GM21528 (cell line): ENCODE measurements around the gene DMBX1.

ENCODE experiments used
- ATAC-seq: cut with Tn5 transposase; IDR thresholded peaks from one replicate; pipeline ENCODE4 v1.9.1; 2021; ENCODE audit warnings: mild to moderate bottlenecking, moderate library complexity; ENCODE audit not compliant: unreplicated experiment, low FRiP score

DMBX1 gene

DNA sequence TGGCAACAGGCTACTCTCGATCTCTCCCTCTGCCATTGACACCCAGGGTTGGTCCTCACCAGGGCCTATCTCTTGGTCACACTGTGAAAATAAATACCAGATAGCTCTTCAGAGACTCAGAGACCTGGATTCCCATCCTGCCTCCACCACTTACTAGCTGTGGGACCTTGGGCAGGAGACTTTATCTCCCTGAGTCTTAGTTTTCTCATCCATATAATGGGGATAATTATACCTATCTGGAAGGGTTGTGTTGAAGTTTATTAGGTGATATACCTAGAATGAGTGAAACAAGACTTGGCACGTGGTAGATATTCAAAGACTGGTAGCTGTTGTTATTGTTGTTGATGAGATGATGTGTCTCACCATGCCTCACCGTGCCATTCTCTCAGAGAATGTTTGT lies 7.4 kb downstream of the DMBX1 start:
- no peak for ATAC-seq

DNA sequence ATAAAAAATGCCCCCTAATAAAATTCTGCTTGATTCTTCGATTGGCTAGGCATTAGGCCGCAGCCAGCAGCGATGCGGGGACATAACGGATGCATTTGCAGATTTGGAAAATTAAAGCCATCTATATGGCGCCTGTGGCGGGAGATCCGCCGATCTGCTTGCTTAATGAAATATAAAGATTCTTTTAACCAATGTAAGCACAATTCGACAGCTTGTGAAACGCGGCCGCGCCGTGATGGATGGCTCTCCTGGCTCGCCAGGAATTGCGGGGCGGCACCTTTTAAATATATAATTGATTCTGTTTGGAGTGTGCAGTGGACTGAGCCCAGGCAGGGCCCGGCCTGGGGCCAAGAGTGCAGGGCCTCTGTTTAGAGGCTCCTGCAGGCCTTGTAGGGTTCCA lies 8.0 kb downstream of the DMBX1 start:
- ATAC-seq: no peak

DNA sequence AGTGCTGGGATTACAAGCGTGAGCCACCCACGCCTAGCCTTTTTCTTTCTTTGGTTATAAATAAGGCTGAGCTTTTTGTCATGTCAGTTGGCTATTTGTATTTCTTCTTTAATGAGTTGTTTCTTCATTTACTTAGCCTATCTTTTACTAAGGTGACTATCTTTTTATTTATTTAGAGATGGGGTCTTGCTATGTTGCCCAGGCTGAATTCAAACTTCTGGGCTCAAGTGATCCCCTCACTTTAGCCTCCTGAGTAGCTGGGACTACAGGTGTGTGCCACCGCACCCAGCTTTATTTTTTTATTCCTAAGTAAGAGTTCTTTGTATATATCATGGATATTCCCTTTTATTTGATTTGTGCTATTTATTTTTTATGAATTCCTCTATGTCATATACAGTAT lies 11.9 kb downstream of the DMBX1 start:
- no peak for ATAC-seq

DNA sequence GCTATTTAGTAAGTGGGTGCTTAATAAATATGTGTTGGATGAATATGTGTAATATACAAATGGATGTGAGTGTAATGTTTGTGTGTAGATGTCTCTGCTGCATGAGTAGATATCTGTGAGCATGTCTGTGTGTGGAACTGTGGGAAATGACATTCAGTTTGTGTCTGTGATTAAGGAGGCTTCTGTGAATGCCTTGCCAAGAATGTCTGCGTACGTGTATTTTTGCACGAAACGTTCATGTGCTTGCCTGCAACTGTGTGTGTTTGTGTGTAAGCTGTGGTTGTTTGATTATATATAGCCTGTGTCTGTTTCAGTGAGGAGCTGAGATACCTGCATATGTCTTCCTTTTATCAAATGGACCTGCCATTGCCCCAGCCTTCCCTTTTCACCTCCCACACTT lies 13.8 kb downstream of the DMBX1 start:
- no peak for ATAC-seq

DNA sequence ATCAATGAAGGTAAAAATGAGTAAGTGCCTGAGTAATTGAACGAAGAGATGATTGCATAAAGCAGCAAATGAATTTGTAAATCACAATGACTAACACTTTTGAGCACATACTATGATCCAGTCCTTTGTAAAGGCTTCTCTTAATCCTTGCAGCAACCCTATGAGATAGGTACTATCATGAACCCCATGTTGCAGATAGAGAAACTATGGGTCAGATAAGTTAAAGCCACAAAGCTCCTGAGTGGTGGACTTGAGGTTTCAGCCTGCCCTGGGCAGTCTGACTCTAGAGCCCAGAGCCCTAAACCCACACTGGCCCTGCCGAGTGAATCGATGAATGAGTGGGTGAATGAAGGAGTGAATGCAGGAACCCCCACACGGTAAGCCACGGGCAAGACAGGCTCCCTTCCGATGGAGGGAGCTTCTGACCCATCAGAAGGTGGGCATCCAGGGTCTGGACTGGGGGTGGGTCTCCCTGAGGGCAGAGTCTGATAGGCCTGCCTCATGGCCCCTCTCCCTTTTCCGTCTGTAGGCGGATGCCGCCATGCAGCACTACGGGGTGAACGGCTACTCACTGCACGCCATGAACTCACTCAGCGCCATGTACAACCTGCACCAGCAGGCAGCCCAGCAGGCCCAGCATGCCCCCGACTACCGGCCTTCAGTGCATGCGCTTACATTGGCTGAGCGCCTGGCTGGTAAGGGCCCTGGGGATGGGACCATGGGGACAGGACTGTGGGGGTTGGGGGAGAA lies 17.0 kb downstream of the DMBX1 start:
- ATAC-seq: no peak

DNA sequence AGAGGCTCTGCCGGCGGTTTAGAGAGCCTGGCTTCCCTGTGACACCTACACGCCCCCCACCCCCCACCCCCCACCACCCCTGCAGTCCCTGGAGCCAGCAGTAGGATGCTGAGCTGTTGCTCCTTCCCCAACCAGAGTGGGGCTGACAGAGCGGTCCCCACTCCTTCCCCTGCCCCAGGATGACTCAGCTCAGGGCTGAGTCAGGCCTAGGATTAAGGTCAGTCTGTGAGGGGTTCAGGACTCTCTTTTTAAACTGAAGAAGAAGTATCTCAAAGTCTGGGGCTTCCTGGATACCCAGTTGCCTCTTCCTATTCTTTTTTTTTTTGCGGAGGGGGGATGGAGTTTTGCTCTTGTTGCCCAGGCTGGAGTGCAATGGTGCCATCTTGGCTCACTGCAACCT lies 19.1 kb downstream of the DMBX1 start:
- ATAC-seq: no peak

DNA sequence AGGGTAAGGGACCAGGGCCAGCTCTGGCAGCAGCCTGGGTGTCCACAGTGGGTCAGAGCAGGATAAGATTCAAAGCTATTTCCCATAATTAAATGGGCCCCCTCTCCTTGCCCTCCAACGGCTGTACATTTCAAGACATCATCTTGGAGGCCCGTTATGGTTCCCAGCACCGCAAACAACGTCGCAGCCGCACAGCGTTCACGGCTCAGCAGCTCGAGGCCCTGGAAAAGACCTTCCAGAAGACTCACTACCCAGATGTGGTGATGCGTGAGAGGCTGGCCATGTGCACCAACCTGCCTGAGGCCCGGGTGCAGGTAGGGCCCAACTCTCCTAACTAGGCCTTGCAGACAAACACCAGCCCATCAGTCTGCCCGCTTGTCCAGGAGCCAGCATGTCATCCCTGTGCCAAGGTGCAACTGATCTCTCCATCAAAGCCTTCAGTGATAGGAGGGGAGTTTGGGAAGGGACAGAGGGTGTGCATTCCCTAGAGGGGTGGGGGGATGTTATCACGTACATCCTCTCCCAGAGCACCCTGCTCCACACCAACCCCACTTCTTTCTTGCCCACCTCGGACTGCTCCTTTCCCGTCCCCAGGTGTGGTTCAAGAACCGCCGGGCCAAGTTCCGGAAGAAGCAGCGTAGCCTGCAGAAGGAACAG lies 20.8 kb downstream of the DMBX1 start:
- ATAC-seq: no peak

DNA sequence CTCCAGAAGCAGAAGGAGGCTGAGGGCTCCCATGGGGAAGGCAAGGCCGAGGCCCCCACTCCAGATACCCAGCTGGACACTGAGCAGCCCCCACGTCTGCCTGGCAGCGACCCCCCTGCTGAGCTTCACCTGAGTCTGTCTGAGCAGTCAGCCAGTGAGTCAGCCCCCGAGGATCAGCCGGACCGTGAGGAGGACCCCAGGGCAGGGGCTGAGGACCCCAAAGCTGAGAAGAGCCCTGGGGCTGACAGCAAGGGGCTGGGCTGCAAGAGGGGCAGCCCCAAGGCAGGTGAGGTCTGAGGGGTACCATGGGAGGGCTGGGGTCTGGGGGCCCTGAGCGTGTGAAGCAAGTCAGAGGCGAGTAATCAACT lies 21.3 kb downstream of the DMBX1 start:
- ATAC-seq: no peak

DNA sequence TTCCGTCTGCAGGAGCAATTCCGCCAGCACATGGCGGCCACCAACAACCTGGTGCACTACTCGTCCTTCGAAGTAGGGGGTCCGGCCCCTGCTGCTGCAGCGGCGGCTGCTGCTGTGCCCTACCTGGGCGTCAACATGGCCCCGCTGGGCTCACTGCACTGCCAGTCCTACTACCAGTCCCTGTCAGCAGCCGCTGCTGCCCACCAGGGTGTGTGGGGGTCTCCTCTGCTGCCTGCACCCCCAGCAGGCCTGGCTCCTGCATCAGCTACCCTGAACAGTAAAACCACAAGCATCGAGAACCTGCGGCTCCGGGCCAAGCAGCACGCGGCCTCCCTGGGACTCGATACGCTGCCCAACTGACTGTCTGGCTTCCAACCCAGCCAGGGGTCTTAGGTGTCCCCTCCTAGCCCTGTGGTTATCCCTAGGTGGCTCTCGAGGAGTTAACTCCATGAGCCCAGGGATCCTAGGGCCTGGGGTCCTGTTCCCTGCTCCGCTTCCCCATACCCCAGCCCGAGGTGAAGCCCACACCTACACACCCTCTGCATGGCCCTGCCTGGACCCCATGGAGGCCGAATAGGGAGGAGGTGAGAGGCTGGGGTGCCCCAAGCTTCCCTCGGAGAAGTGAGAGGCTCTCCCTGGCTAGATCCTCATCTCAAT lies 22.6 kb downstream of the DMBX1 start:
- no peak for ATAC-seq

DNA sequence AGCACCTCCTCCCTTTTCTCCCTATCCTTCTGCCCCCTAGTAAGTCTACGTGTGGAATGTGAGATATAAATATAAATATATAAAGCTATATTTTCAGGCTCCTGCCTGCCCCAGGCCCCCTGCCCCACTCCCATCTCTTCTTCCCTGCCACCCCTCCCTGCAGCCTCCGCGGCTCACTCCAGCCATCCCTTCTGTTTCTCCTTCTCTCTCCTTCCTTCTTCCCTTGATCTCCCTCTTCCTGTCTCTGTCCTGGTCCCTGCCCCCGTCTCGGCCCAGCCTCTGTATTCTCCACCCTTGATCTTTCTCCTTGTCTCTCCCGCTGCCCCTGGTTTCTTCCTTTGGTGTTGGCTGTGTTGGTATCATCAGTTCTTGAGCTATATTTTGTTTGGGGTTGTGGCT lies 23.2 kb downstream of the DMBX1 start:
- no peak for ATAC-seq

DNA sequence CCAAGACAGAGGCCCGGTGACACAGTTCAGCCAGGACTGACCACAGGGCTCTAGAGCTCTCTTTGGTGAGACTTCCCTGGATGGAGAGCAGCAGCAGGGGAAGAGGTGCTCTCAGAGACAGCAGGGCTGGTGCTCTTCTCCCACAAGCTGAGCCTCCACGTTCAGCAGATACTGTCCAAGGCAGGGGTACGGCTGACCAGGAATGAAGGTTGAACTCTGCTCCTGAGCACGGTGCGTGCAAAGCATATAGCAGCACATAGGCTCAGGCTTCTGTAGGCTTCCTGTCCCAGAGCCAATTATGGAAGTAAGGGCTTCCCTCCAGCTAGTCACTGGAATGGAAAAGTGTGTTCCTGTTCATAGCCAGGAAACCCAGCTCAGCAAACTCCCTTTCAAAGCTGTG lies 23.9 kb downstream of the DMBX1 start:
- ATAC-seq: no peak

DNA sequence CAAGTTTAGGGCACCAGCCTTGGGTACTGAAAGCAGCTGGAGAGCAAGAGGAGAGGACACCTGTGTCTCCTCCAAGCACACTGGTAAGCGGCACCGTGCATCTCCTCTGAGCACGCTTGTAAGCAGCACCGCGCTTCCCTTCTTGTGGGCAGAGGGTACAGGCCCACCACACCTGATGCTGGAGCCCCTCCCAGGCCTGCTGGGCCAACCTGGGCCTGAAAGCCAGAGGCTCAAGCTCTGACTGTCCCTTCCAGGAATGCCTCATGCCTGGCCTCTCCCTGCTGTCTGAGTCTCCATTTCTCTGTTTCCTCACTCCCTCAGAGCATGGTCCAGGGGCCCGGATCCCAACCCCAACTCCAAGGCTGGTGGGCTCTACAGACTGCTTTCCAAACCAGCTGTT lies 25.9 kb downstream of the DMBX1 start:
- no peak for ATAC-seq

DNA sequence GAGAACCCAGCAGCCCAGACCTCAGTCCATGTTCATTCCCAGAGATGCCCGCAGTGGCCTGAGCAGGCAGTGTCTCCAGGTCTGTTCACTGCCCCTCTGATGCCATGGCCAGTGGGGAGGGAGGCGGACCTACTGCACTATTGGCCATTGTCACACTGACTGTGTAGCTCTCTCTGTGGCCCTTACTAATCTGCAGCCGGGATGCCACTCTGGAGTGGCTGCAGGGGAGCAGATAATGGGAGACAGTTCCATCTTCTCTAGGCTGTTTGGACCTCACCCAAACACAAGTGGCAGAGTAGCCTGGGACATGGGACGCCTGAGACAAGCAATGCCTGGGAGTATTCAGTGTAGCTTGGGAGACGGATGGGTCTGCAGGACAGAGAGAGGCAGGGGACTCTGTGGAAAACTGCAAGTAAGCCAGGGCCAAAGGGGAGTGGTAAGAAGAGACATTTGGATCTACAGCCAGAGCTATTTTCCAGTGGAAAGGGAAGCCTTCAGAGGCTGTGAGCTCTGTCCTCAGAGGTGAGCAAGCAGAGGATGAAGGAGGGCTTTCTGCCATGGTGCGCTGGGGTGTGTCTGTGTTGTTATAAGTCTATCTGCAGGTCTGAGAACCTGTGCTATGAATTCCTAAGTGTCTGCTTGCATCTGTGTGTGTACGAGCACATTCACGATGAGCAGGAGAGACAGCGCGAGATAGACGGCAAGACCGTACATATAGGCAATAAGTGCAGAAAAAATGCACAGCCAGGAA lies 26.7 kb downstream of the DMBX1 start:
- ATAC-seq: no peak

DNA sequence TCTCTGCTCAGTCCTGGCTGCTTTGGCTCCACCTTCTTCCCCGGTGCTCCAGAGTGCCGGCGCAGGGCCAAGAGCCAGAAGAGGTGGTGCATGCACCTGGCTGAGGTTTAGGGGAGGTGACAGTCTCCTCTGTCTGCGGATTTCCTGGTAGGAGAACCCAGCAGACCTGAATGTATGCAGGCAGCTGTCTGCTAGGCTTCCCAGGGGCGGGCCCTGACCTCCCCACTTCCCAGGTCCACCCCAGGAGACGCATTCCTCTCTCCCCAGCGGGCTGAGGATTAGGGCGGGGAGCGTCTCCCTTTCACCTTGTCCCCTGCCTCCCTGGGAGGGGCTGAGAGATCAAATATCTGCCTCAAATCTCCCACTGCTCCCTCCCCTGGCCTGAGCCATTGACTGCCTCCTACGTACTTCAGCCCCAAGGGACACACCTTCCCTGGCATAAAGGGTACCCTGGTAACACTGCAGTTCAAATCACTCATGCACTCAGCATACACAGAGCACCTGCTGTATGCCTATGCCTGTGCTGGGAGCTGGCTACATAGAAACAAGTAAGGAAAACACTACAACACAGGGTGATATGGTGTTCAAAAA lies 27.5 kb downstream of the DMBX1 start:
- no peak for ATAC-seq

DNA sequence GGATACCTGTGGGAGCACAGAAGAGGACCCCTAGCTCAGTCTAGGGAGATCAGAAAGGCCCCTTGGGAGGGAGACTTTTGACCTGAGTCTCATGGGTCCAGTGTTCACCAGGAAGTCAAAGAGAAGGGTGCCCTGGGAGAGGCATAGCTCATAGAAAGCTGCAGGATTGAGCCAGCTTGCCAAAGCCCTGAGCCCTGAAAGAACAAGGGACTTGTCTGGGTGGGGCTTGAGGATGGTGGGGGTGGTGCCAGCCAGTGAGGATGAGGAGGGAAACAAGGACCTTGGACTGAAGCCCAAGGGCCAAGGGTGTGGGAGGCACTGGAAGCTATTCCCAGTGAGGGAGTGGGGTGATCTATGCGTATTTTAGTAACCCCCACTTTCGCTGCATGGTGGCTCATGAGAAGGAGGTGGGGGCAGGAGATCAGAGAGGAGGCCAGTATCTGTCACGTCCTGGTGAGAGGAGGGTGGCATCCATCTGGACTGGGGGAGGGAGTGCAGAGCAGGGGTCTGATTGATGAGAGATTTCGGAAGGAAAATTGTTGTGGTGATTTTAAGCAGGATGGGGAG lies 28.4 kb downstream of the DMBX1 start:
- ATAC-seq: no peak

DNA sequence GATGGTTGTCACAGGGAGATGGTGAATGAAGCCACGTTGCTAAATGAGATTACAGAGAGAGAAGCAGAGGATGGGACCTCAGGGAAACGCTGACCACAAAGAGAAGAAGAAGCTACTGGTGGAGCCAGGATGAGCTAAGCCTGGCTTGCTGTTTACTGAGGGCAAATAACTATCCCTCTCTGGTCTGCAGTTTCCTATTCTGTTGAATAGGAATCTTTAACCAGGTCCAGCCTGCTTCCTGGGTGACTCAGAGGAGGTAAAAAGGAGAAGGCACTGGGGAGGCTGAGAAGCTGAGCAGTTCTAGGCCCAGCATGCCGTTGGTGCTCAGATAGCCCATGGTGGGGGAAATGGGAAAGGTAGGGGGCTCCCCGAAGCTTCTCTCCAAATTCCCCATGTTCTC lies 29.6 kb downstream of the DMBX1 start:
- ATAC-seq: no peak

DNA sequence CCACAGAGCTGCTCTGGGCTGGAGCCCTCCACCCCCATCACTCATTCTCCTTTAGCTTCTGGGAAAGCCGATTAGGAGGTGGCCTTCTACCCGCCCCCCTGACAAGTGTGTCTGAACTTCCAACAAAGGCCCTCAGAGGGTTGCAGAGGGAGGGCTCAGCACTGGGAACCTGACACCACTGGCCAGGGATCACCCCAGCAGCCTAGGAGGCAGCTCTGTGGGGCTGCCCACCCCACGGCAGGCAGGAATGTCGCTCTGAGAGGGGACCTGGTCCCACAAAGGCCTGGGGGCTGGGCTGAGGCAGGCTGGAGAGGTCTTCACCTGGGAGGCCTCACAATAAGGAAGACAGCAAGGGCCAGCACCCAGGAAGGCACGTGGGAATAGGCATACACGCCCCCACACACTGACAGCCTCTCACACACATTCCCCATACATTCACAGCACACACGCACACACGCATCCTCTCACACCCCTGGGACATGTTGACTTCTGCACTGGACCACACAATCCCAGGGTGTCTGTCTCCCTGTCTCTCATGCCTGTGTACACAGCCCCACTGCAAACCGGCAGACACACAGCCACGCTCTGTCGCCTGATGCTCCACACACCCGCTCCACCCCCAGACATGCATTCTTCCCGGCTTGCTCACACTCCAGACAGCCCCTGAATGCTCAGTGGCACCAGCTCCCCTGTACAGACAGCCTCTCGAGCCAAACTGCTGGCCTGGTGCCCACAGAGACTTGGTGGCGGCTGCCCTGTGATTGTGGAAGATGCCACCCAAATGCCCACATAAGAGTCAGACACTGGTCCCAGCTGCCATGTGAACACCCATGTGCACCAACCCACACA lies 30.7 kb downstream of the DMBX1 start:
- ATAC-seq: no peak

DNA sequence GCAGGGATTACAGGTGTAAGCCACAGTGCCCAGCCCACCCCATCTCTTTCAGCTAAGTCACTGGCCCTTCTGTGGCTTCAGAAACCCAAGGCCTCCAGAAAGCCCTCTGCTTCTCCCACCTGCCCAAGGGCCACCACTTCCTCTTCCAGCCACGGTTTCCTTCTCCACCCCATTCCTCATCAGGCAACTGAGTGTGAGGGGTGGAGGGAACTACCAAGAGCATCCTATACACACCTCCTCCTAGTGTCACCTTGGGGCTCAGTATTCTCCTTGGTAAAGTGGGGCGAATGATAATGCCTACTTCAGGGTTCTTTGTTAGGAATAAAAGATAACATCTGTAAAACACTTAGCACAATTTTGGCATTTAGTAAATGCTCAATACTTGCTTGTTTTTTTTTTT lies 31.8 kb downstream of the DMBX1 start:
- no peak for ATAC-seq

DNA sequence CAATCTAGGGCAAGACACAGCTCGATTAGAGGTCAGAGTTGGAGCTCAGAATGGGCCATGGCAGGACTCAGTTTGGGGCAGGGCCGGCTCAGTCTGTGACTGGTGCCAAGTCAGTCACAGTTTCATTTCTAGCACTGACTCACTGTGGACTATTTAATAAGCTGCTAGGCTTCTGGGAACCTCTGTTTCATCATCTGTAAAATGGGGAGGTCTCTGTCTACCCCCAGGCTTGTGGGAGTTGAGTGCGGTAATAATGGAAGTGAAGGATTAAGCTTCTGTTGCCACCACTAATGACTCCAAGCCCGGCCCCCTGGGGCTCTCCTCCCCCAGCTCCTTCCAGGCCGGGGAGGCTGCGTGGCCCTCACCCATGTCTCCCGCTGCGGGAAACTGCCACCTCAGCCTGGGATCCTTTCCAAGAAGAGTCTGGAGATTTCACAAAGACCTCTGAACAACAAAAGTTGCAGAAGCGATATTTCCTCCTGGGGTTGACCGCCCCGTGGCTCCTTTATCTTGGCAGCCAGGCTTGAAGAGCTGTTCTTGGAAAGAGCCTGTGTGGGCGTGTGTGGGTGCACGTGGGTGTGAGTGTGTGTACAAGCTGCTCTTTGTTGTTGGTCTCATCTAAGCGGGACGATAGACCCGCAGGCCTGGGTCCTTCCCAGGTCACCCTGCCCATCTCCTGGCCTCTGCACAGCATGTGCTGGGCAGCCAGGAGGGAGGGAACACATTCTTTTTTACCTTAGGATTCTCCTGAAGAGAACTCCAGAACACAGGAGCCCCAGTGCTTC lies 32.7 kb downstream of the DMBX1 start:
- no peak for ATAC-seq
